Astrocyte of the cerebellum (primary cell): ENCODE results near the gene FAM53C.
A peak's percentile ranks its signal among the peaks of the same experiment; 100 is the strongest.

Source experiments
- DNase-seq: peaks from one replicate; pipeline ENCODE4 v3.0.0-alpha.2; 2011; ENCODE audit warnings: low read depth
- H3K4me3 ChIP-seq: 2 replicates; pipeline ENCODE4 v1.5.1; 2011; ENCODE audit warnings: mild to moderate bottlenecking, low read depth, low read length, moderate library complexity
- in situ Hi-C: cut with HindIII; loops from 2 replicates; pipeline ENCODE4 v1.10.0; 2017; ENCODE audit warnings: low sequenced_read_pairs
- TF ChIP-seq, protein P1 (sequence below): IDR thresholded peaks from 2 replicates; pipeline ENCODE4 v1.5.1; 2012; ENCODE audit warnings: low read length, low read depth, moderate library complexity, mild to moderate bottlenecking; ENCODE audit errors: missing control alignments

Gene FAM53C

DNA sequence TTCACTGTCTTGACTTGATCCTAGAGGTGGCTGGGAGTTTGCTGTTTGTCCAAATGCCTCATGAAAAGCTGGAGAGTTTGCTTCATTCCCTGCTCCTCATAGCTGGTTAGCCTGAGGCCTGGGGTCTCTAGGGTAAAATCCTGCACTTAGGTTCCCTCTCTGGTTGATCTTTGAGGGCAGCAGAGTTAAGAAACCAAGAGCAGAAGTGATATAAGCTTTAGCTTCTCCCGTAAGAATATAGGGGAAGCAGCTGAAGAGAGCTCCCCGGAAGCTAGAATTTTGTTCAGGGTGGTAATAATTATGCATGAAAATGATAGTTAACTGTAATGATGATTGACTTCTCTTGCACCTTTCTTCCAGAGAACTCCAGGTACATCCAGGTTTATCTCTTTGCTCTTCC lies 1.4 kb downstream of the FAM53C start:
- in situ Hi-C loops: no loop called here
- TF ChIP-seq, protein P1, sequence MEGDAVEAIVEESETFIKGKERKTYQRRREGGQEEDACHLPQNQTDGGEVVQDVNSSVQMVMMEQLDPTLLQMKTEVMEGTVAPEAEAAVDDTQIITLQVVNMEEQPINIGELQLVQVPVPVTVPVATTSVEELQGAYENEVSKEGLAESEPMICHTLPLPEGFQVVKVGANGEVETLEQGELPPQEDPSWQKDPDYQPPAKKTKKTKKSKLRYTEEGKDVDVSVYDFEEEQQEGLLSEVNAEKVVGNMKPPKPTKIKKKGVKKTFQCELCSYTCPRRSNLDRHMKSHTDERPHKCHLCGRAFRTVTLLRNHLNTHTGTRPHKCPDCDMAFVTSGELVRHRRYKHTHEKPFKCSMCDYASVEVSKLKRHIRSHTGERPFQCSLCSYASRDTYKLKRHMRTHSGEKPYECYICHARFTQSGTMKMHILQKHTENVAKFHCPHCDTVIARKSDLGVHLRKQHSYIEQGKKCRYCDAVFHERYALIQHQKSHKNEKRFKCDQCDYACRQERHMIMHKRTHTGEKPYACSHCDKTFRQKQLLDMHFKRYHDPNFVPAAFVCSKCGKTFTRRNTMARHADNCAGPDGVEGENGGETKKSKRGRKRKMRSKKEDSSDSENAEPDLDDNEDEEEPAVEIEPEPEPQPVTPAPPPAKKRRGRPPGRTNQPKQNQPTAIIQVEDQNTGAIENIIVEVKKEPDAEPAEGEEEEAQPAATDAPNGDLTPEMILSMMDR: no peak
- no peak for DNase-seq
- peak overlapping the region; percentile 61 for H3K4me3 ChIP-seq

DNA sequence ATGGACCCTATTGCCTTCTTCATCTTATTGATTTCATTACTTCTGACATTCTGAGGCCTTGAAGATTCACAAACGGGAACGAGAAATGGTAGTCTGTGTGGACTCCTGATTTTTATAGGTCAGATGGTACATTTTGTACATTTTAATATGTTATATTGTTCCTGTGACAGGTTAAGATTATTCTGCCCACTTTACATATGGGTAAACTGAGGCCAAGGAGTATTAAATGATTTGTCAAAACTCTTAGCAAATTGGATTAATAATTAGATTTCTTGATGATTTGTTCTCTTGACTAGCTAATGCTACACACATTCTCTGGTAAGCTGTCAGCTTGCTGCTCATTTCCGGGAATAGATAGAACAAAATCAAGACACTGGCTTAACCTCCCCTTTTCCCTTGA lies 1.9 kb downstream of the FAM53C start:
- TF ChIP-seq, protein P1: no peak
- in situ Hi-C loops: no loop called here
- H3K4me3 ChIP-seq: peak overlapping the region; percentile 61
- no peak for DNase-seq

GRCh38 chr5:138344887-138345622 lies 7.0 kb downstream of the FAM53C start:
- TF ChIP-seq, protein P1: no peak
- H3K4me3 ChIP-seq: no peak overlapping the region
- in situ Hi-C loops: no loop called here
- no peak for DNase-seq

- in situ Hi-C loops: no loop called here
- H3K4me3 ChIP-seq: no peak overlapping the region
- DNase-seq: no peak
- TF ChIP-seq, protein P1: no peak
Measured at GRCh38 chr5:138346889-138347288, 8.8 kb downstream of the FAM53C start.

- in situ Hi-C loops: no loop called here
Measured at GRCh38 chr5:138349852-138350562, 11.9 kb downstream of the FAM53C start.

GRCh38 chr5:138350563-138350890 lies 12.5 kb downstream of the FAM53C start:
- H3K4me3 ChIP-seq: no peak overlapping the region
- DNase-seq: no peak
- TF ChIP-seq, protein P1: no peak
- in situ Hi-C loops: no loop called here

More at GRCh38 chr5:138349852-138350562, 11.9 kb downstream of the FAM53C start:
- no peak overlapping the region for H3K4me3 ChIP-seq
- TF ChIP-seq, protein P1: no peak
- DNase-seq: no peak
